ENCODE results near the gene HECTD2.
"Not testable (repeated sequence)": the region's sequence is repeated elsewhere in the genome, so short reads cannot be mapped to it uniquely, and the experiment has no call there.

Gene HECTD2

DNA sequence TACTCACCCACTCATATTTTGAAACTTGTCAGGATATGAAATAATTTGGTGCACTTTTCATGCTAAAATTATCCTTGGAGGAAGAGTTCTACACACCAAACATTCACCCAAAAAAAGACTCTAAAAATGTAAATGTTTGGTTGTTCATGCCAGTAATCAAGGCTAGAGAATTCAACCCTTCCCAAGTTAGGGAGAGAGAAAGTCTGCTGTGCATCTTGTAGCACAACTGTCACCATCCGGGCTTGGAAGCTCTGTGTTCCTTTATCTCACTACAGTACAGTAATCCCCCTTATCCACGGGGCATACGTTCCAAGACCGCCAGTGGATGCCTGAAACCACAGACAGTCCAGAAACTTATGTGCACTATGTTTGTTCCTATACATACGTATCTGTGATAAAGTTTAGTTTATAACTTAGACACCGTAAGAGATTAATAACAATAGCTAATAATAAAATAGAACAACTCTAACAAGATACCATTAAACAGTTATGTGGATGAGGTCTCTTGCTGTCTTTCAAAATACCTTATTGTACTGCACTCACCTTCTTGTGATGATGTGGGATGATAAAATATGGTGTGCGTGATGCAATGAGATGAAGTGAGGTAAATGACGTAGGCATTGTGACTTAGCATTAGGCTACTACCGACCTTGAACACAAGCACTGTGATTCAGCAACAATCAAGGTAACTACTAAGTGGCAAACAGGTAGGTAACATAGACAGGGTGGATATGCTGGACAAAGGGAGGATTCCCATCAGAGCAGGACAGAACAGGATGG is 24.6 kb upstream of the HECTD2 start:
- no peaks in the 10 kb centered on the region for H3K36me3 ChIP-seq (ENCODE audit: control insufficient read depth, insufficient read depth, low read length)
- no peaks in the 10 kb centered on the region for H3K9me3 ChIP-seq (ENCODE audit: control insufficient read depth, low read length)
- WGBS, 2 experiments (ENCODE audit: insufficient coverage in 2 of 2), result 94 to 100% methylated on average over 4 to 6 of the region's 9 CpGs
- H3K27ac ChIP-seq (ENCODE audit: low read depth, low read length, severe bottlenecking), result no peak overlapping the region
- H3K4me3 ChIP-seq (ENCODE audit: extremely low read depth, insufficient read depth, low read length, poor library complexity, severe bottlenecking), result no peak overlapping the region
- H3K4me1 ChIP-seq (ENCODE audit: control insufficient read depth, insufficient read depth, low read length, poor library complexity, severe bottlenecking), result peaks cover 15% of the 10 kb centered on the region

DNA sequence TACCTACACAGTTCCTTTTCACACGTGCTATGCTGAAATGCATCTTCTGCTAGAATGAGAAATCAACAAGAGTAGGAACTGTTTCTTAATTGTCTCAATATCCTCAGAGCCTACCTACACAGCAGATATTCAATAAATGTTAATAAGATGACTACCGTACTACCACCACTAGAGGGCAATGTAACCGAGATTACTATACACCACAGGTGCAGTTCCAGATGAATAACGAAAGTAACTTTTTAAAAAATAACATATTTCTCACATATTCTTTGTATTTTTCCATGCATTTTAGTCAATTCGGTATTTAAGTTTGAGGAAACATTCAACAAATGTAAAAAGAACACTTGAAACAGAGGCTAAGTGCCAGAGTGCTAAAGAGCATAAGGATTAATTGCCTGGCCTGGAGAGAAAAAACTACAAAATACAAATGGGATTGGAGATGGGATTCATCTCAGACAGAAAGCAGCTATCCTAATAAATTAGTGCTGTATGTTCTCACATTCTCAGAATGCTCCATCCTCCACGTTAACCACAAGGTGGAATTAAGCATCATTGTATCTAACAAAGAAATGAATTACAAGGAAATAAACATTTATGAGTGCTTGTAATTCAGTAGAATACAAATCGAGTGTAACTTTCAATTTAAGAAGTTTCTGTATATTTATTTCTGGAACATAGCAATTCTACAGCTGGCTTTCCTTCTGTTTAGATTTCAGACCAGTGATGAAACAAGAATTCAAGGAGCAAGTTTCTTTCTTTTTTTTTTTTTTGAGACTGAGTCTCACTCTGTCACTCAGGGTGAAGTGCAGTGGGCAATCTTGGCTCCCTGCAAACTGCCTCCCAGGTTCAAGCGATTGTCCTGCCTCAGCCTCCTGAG is 20.3 kb upstream of the HECTD2 start:
- Histone ChIP-seq H3K36me3 (ENCODE audit: control insufficient read depth, insufficient read depth, low read length) (no peaks in the 10 kb centered on the region), H3K4me3 (ENCODE audit: extremely low read depth, insufficient read depth, low read length, poor library complexity, severe bottlenecking) (no peak overlapping the region), H3K9me3 (ENCODE audit: control insufficient read depth, low read length) (no peaks in the 10 kb centered on the region), H3K27ac (ENCODE audit: low read depth, low read length, severe bottlenecking) (no peak overlapping the region), H3K4me1 (ENCODE audit: control insufficient read depth, insufficient read depth, low read length, poor library complexity, severe bottlenecking) (no peaks in the 10 kb centered on the region)
- WGBS, 2 experiments (ENCODE audit: insufficient coverage in 2 of 2), result 24 to 67% methylated on average over 1 to 3 of the region's 8 CpGs

DNA sequence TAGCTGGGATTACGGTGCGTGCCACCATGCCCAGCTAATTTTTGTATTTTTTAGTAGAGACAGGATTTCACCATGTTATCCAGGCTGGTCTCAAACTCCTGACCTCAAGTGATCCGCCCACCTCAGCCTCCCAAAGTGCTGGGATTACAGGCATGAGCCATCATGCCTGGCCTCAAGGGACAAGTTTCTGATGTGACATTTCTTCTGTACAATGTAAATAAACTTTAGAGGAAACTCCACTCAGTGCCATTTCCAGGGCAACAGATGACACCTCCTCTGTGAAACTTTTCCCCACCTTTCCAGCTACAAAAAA is 19.7 kb upstream of the HECTD2 start:
- H3K4me3 ChIP-seq (ENCODE audit: extremely low read depth, insufficient read depth, low read length, poor library complexity, severe bottlenecking); H3K27ac ChIP-seq (ENCODE audit: low read depth, low read length, severe bottlenecking); H3K9me3 ChIP-seq (ENCODE audit: control insufficient read depth, low read length); H3K36me3 ChIP-seq (ENCODE audit: control insufficient read depth, insufficient read depth, low read length); H3K4me1 ChIP-seq (ENCODE audit: control insufficient read depth, insufficient read depth, low read length, poor library complexity, severe bottlenecking): not testable (repeated sequence)
- WGBS, 2 experiments (ENCODE audit: insufficient coverage in 2 of 2), result 86 to 90% methylated on average over 1 of the region's 3 CpGs

DNA sequence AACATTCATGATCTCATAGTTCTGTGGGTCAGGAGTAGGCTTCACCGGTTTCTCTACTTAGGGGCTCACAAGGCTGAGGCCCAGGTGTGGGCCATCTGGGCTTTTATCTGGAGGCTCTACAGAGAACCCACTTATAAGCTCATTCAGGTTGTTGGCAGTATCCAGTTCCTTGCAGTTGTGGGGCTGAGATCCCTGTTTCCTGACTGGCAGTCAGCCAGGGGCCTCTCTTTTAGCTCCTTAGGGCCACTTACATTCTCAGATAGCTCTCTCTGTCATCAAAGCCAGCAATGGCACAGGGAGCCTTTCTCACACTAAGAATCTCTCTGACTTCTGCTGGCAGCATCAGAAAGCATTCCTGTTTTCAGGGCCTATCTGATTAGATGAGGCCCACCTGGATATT is 18.2 kb upstream of the HECTD2 start:
- H3K27ac ChIP-seq (ENCODE audit: low read depth, low read length, severe bottlenecking), result no peak overlapping the region
- no peaks in the 10 kb centered on the region for H3K36me3 ChIP-seq (ENCODE audit: control insufficient read depth, insufficient read depth, low read length)
- WGBS, 2 experiments (ENCODE audit: insufficient coverage in 2 of 2), result 100% methylated on average over 1 of the region's 1 CpG; no CpG with 5 or more reads in 1 of the 2 experiments
- no peaks in the 10 kb centered on the region for H3K9me3 ChIP-seq (ENCODE audit: control insufficient read depth, low read length)
- no peaks in the 10 kb centered on the region for H3K4me1 ChIP-seq (ENCODE audit: control insufficient read depth, insufficient read depth, low read length, poor library complexity, severe bottlenecking)
- no peak overlapping the region for H3K4me3 ChIP-seq (ENCODE audit: extremely low read depth, insufficient read depth, low read length, poor library complexity, severe bottlenecking)

DNA sequence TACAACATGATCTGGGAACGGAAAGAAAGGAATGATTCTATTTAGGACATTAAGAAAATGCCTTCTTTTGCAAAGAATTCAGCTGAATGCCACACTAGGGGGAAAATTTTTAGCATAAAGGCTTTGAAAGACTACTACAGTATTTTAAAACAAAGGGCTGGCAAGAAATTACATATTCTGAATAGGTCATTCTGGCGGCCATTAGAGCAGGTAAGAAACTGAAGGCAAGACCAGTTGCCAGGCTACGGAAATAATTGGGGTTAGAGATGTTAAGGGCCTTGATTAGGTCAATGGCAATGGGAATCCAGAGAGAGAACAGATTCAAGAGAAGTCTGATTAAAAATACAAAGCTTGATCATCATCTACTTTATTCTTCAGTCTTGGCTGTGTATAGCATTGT is 3.8 kb upstream of the HECTD2 start:
- Histone ChIP-seq H3K4me1 (ENCODE audit: control insufficient read depth, insufficient read depth, low read length, poor library complexity, severe bottlenecking) (no peaks in the 10 kb centered on the region), H3K36me3 (ENCODE audit: control insufficient read depth, insufficient read depth, low read length) (no peaks in the 10 kb centered on the region), H3K27ac (ENCODE audit: low read depth, low read length, severe bottlenecking) (no peak overlapping the region), H3K4me3 (ENCODE audit: extremely low read depth, insufficient read depth, low read length, poor library complexity, severe bottlenecking) (no peak overlapping the region), H3K9me3 (ENCODE audit: control insufficient read depth, low read length) (no peaks in the 10 kb centered on the region)
- WGBS, 2 experiments (ENCODE audit: insufficient coverage in 2 of 2), result 79 to 100% methylated on average over 3 of the region's 3 CpGs

DNA sequence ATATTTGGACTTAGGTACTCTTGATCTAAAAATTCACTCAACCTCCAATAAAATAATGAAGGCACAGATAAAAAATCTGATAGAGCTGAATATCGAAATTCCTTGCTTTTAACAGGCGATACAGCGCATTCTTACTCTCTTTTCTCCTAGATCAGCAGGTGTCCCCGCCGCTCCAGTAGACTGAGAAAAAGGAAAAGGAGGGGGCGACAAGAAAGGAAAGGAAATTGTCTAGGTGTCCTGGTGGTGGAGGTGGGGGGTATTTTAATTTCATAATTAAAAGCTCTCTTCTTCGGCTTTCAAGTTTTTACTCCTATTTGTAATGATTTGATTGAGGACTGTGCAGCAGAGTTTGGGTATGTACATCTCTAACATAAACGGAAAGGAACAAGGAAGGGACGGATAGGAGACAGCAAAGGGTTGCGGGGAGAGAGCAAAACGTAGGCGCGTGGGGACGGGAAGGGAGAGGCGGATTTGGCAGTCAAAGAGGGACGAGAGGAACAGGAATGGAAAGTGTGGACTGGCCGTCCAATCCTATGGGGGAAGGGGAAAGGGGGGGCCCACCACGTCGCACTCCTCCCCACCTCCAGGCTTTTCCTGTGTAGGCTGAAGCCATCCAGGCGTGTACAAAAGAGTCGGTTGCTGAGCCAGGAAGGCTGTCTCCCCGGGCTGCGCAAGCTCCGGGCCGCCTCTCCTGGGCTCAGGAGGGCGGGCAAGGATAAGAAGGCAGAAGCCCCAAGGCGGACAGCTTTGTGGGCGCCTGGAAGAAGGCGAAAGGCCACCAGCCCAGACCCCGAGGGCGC is 875 bp upstream of the HECTD2 start:
- Histone ChIP-seq H3K27ac (ENCODE audit: low read depth, low read length, severe bottlenecking) (peak overlapping the region; percentile 98), H3K36me3 (ENCODE audit: control insufficient read depth, insufficient read depth, low read length) (no peaks in the 10 kb centered on the region), H3K4me1 (ENCODE audit: control insufficient read depth, insufficient read depth, low read length, poor library complexity, severe bottlenecking) (no peaks in the 10 kb centered on the region), H3K9me3 (ENCODE audit: control insufficient read depth, low read length) (no peaks in the 10 kb centered on the region), H3K4me3 (ENCODE audit: extremely low read depth, insufficient read depth, low read length, poor library complexity, severe bottlenecking) (peak overlapping the region; percentile 67)
- WGBS, 2 experiments (ENCODE audit: insufficient coverage in 2 of 2), result 0 to 1% methylated on average over 22 of the region's 31 CpGs

DNA sequence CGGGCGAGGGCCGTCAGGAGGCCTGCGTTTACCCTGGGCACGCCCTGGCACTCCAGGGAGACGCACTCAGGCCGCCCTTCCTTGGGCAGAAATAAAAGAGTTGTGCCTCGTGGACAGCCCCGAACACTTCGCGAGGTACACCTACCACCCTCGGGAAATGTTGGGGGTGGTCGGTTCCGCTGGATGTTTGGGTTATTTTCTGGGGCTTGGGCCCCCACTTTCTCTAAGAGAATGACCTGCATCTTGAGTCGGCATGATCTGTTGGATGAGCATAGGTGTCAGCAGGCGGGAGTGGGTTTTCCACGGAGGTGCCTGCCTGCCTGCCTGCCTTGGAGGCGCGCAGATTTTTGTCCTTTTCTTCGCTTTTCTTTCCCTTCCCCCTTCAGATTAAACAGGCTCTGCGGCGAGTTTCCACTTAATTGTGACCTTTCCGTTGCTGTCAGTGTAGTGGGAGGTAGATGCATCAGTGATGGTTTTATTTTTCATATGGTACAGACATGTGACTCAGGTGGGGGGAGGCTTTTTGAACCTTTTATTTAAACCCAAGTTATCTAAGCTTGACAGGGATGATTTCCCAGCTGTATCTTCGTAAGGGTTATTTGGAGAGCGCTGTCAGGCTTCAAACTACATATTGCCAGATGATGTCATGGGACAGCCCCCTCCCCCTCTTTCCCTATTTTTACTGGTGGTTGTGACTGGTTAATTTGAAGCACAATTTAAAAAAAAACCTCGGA is 661 bp downstream of the HECTD2 start:
- H3K9me3 ChIP-seq (ENCODE audit: control insufficient read depth, low read length), result no peaks in the 10 kb centered on the region
- H3K4me3 ChIP-seq (ENCODE audit: extremely low read depth, insufficient read depth, low read length, poor library complexity, severe bottlenecking), result peak overlapping the region; percentile 67
- WGBS, 2 experiments (ENCODE audit: insufficient coverage in 2 of 2), result 0% methylated on average over 12 to 16 of the region's 26 CpGs
- H3K36me3 ChIP-seq (ENCODE audit: control insufficient read depth, insufficient read depth, low read length), result no peaks in the 10 kb centered on the region
- peak overlapping the region; percentile 81 for H3K27ac ChIP-seq (ENCODE audit: low read depth, low read length, severe bottlenecking)
- H3K4me1 ChIP-seq (ENCODE audit: control insufficient read depth, insufficient read depth, low read length, poor library complexity, severe bottlenecking), result no peaks in the 10 kb centered on the region

DNA sequence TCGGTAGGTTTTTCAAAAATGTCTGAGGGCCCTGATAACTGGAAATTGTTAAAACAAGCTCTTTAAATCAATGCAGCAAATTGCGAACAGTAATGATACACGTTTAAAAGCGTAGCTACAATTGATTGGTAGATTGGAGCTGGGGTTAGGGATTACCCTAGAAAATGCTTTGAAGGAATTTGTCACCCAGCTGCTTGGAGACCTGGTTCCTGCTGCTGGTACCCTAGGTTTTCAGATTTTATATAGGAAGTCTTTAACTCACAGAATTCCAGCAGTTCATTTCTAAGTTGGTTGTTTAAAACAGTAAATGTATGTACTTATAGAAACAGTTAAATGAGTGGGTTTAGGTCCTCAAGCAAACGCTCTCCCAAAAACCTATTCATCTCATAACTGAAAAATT is 1.5 kb downstream of the HECTD2 start:
- Histone ChIP-seq H3K27ac (ENCODE audit: low read depth, low read length, severe bottlenecking) (no peak overlapping the region), H3K4me3 (ENCODE audit: extremely low read depth, insufficient read depth, low read length, poor library complexity, severe bottlenecking) (peak overlapping the region; percentile 67), H3K4me1 (ENCODE audit: control insufficient read depth, insufficient read depth, low read length, poor library complexity, severe bottlenecking) (no peaks in the 10 kb centered on the region), H3K9me3 (ENCODE audit: control insufficient read depth, low read length) (no peaks in the 10 kb centered on the region), H3K36me3 (ENCODE audit: control insufficient read depth, insufficient read depth, low read length) (no peaks in the 10 kb centered on the region)
- 63 to 64% methylated on average over 4 of the region's 5 CpGs for WGBS, 2 experiments (ENCODE audit: insufficient coverage in 2 of 2)

DNA sequence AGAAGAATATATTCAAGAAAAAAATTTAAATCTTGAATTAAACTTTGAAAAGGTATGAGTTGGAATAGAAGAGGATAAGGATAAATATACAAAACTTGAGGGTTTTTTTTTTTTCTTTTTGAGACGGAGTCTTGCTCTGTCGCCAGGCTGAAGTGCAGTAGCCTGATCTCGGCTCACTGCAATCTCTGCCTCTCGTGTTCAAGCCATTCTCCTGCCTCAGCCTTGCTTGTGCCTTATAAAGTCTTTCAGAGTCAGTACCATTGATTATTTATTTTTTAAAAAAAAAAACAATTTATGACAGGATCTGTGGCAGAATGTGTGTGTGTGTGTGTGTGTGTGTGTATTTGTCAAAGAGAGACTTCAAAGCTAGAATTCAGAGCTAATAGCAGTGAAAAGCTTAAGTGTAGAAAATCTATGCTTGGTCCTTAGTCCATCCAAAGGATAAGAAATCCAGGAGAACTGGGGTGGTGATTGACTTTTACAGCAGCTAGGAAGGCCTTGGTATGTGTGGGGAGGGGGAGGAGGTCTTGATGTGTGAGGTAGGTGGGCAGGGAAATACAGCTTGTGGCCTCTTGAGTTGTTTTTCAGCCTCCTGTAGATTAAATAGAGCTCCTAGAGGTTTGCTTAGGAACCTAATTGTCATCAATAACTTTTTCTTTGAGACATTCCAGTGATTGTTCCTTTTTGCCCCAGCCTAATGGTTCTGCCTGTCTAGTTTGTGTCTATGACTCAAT is 2.4 kb downstream of the HECTD2 start:
- no peaks in the 10 kb centered on the region for H3K36me3 ChIP-seq (ENCODE audit: control insufficient read depth, insufficient read depth, low read length)
- H3K27ac ChIP-seq (ENCODE audit: low read depth, low read length, severe bottlenecking), result no peak overlapping the region
- H3K4me1 ChIP-seq (ENCODE audit: control insufficient read depth, insufficient read depth, low read length, poor library complexity, severe bottlenecking), result no peaks in the 10 kb centered on the region
- WGBS, 2 experiments (ENCODE audit: insufficient coverage in 2 of 2), result 70% methylated on average over 4 of the region's 4 CpGs; no CpG with 5 or more reads in 1 of the 2 experiments
- H3K9me3 ChIP-seq (ENCODE audit: control insufficient read depth, low read length), result no peaks in the 10 kb centered on the region
- no peak overlapping the region for H3K4me3 ChIP-seq (ENCODE audit: extremely low read depth, insufficient read depth, low read length, poor library complexity, severe bottlenecking)

DNA sequence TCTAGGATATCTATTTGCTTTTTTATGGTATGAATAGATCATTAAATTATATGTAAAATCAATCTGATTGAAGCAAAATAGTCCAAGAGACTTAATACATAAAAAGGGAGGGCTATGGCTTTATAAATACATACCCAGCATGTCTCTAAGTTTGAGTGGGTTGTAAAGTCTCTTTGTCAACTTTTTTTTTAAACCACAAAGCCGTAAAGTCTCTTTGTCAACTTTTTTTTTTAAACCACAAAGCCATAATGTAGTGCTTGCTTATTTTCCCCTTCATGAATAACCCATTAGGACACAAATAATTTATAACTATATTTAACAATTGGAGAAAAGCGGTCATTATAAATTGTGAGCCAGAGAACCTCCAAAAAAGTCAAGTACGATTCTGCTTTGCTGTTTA is 5.7 kb downstream of the HECTD2 start:
- H3K9me3 ChIP-seq (ENCODE audit: control insufficient read depth, low read length), result no peaks in the 10 kb centered on the region
- H3K36me3 ChIP-seq (ENCODE audit: control insufficient read depth, insufficient read depth, low read length), result no peaks in the 10 kb centered on the region
- H3K27ac ChIP-seq (ENCODE audit: low read depth, low read length, severe bottlenecking), result no peak overlapping the region
- H3K4me1 ChIP-seq (ENCODE audit: control insufficient read depth, insufficient read depth, low read length, poor library complexity, severe bottlenecking), result no peaks in the 10 kb centered on the region
- H3K4me3 ChIP-seq (ENCODE audit: extremely low read depth, insufficient read depth, low read length, poor library complexity, severe bottlenecking), result no peak overlapping the region
- WGBS, 2 experiments (ENCODE audit: insufficient coverage in 2 of 2), result no CpG with 5 or more reads among the region's 3 CpGs

All from mesodermal cell (in vitro differentiated cells).